Gastroesophageal sphincter (tissue), 4 donors: ENCODE results near the gene SPDYE3. TPM values are rescaled to one million over a fixed set of nuclear protein-coding genes. Genes with fewer than 3 reads are reported as not detected.

Experiments
- ATAC-seq: fragments of 150-250 bp; one replicate; pipeline ENCODE4 v1.9.1; 2016; ENCODE audit warnings: mild to moderate bottlenecking, moderate library complexity
- H3K27ac ChIP-seq, 4 donors: fragments of 200-600 bp; sonication (generic) in 3 of 4; 1 replicate in 3 of 4; 2 replicates in 1 of 4; pipeline ENCODE4 v1.5.1; 2016 to 2019
- H3K27me3 ChIP-seq: fragments of 200-600 bp; sonication (generic); one replicate; pipeline ENCODE4 v1.5.1; 2019
- H3K36me3 ChIP-seq, 2 donors: fragments of 200-600 bp; sonication (generic); one replicate each; pipeline ENCODE4 v1.5.1; 2019; ENCODE audit warnings: control low read depth in 1 of 2
- H3K4me1 ChIP-seq, 3 donors: fragments of 200-600 bp; sonication (generic); 1 replicate in 2 of 3; 2 replicates in 1 of 3; pipeline ENCODE4 v1.5.1; 2016 to 2019; ENCODE audit warnings: control low read depth in 2 of 3
- H3K4me3 ChIP-seq, 2 donors: fragments of 200-600 bp; sonication (generic); one replicate each; pipeline ENCODE4 v1.5.1; 2019; ENCODE audit warnings: mild to moderate bottlenecking in 1 of 2, moderate library complexity in 1 of 2
- H3K9me3 ChIP-seq, 3 donors: fragments of 200-600 bp; sonication (generic); one replicate each; pipeline ENCODE4 v1.5.1; 2017 to 2019; ENCODE audit warnings: control low read depth in 2 of 3
- CTCF ChIP-seq, 4 experiments: fragments of 200-600 bp in 2 of 4; fragments of 450-650 bp in 2 of 4; sonication (generic) in 1 of 4; IDR thresholded peaks; one replicate each; pipeline ENCODE4 v1.5.1; 2017 to 2019; ENCODE audit warnings: antibody characterized with exemption in 4 of 4, mild to moderate bottlenecking in 2 of 4, moderate library complexity in 2 of 4
- EP300 ChIP-seq: sonication (generic); formaldehyde crosslinking; IDR thresholded peaks from one replicate; pipeline ENCODE4 v1.6.1; 2017; ENCODE audit warnings: antibody characterized with exemption, mild to moderate bottlenecking
- POLR2A ChIP-seq, 2 donors: fragments of 450-650 bp; IDR thresholded peaks; one replicate each; pipeline ENCODE4 v1.6.1; 2017; ENCODE audit warnings: antibody characterized with exemption in 2 of 2, mild to moderate bottlenecking in 2 of 2, moderate library complexity in 1 of 2
- POLR2AphosphoS5 ChIP-seq: sonication (generic); formaldehyde crosslinking; IDR thresholded peaks from one replicate; pipeline ENCODE4 v1.6.1; 2017; ENCODE audit warnings: antibody characterized with exemption
- WGBS, 2 donors: methylation state at CpG; one replicate each; pipeline ENCODE4 v1.1.5; 2018; ENCODE audit warnings: low coverage in 1 of 2; 5-methylcytosine and 5-hydroxymethylcytosine counted together
- total RNA-seq, 4 donors: library from RNA; depleted of rRNA; stranded (reverse); fragments of >200 nt; gene quantifications; one replicate each; pipeline ENCODE4 v1.1.0, GENCODE V29; 2016

The SPDYE3 gene
- total RNA-seq, 4 donors from 2014 or later, result not detected

- Histone ChIP-seq H3K27ac (no peak overlapping the region), H3K9me3 (no peaks in the 10 kb centered on the region), H3K4me1 (no peaks in the 10 kb centered on the region), H3K36me3 (peaks cover 4 to 100% of the 10 kb centered on the region in 2 donors), H3K4me3 (no peak overlapping the region), H3K27me3 (no peaks in the 10 kb centered on the region)
- no CpG with 5 or more reads among the region's 6 CpGs for WGBS, 2 donors
- no peak for TF ChIP-seq POLR2A (IDR thresholded peaks at IDR 0.05)
- no peak for TF ChIP-seq EP300
- TF ChIP-seq POLR2AphosphoS5, result no peak
- TF ChIP-seq CTCF (IDR thresholded peaks at IDR 0.05), result no peak
- ATAC-seq, result no peak
Measured at GRCh38 chr7:100357131-100357561, 49.6 kb downstream of the SPDYE3 start.

- Histone ChIP-seq H3K4me1 (no peaks in the 10 kb centered on the region), H3K9me3 (no peaks in the 10 kb centered on the region), H3K27me3 (no peaks in the 10 kb centered on the region), H3K27ac (no peak within 1 kb of the TSS), H3K4me3 (no peak within 1 kb of the TSS), H3K36me3 (peaks cover 4 to 100% of the 10 kb centered on the region in 2 donors)
- ATAC-seq, result no peak
- 60 to 67% methylated on average over 1 of the region's 11 CpGs for WGBS, 2 donors
- no peak for TF ChIP-seq CTCF (IDR thresholded peaks at IDR 0.05)
- no peak for TF ChIP-seq POLR2AphosphoS5
- no peak for TF ChIP-seq EP300
- no peak for TF ChIP-seq POLR2A (IDR thresholded peaks at IDR 0.05)
Measured at GRCh38 chr7:100358027-100358856, 50.7 kb downstream of the SPDYE3 start, which contains the start of gene PILRB. Gene PILRB, plus strand, starts transcription at chr7:100358117. Its CDS starts 186 bp downstream, at chr7:100358303.

GRCh38 chr7:100358857-100359212, 51.3 kb downstream of the SPDYE3 start:
- Histone ChIP-seq H3K9me3 (no peaks in the 10 kb centered on the region), H3K36me3 (peaks cover 4 to 100% of the 10 kb centered on the region in 2 donors), H3K4me1 (no peaks in the 10 kb centered on the region), H3K27me3 (no peaks in the 10 kb centered on the region), H3K27ac (no peak overlapping the region), H3K4me3 (no peak overlapping the region)
- no peak for ATAC-seq
- no CpG with 5 or more reads among the region's 8 CpGs for WGBS, 2 donors
- TF ChIP-seq POLR2A (IDR thresholded peaks at IDR 0.05), result no peak
- no peak for TF ChIP-seq POLR2AphosphoS5
- TF ChIP-seq EP300, result no peak
- no peak for TF ChIP-seq CTCF (IDR thresholded peaks at IDR 0.05)

- no peaks in the 10 kb centered on the region for H3K9me3 ChIP-seq
- no peaks in the 10 kb centered on the region for H3K4me1 ChIP-seq
- peaks cover 4 to 95% of the 10 kb centered on the region in 2 donors for H3K36me3 ChIP-seq
- ATAC-seq, result no peak
- TF ChIP-seq CTCF (IDR thresholded peaks at IDR 0.05) (no peak), POLR2AphosphoS5 (no peak), POLR2A (IDR thresholded peaks at IDR 0.05) (no peak), EP300 (no peak)
- 86 to 91% methylated on average over 2 to 3 of the region's 3 CpGs for WGBS, 2 donors
- H3K4me3 ChIP-seq, result no peak overlapping the region
- no peaks in the 10 kb centered on the region for H3K27me3 ChIP-seq
- no peak overlapping the region for H3K27ac ChIP-seq
Measured at GRCh38 chr7:100360135-100360854, 52.8 kb downstream of the SPDYE3 start.
